ENCODE measurements around the gene MYH9.
A peak's percentile ranks its signal among the peaks of the same experiment; 100 is the strongest.

Gene MYH9

GRCh38 chr22:36238373-36239149 lies 149.2 kb downstream of the MYH9 start:
- Histone ChIP-seq H3K4me1 (ENCODE audit: control insufficient read depth in 1 of 2, insufficient read depth in 2 of 2, low read length in 2 of 2) (peaks cover 15 to 31% of the 10 kb centered on the region in 2 donors), H3K4me3 (ENCODE audit: low read depth in 1 of 2, low read length in 2 of 2) (peak overlapping the region; percentile 66 to 75), H3K27me3 (ENCODE audit: low read depth, low read length) (no peaks in the 10 kb centered on the region), H3K27ac (ENCODE audit: low read length) (peak overlapping the region; percentile 95), H3K36me3 (ENCODE audit: control insufficient read depth in 1 of 2, insufficient read depth in 2 of 2, low read length in 2 of 2) (peaks cover 0 to 6% of the 10 kb centered on the region in 2 donors), H3K9me3 (ENCODE audit: control insufficient read depth in 1 of 2, low read length in 2 of 2) (no peaks in the 10 kb centered on the region)

- peaks cover 15 to 31% of the 10 kb centered on the region in 2 donors for H3K4me1 ChIP-seq (ENCODE audit: control insufficient read depth in 1 of 2, insufficient read depth in 2 of 2, low read length in 2 of 2)
- peaks cover 3 to 9% of the 10 kb centered on the region in 2 donors for H3K36me3 ChIP-seq (ENCODE audit: control insufficient read depth in 1 of 2, insufficient read depth in 2 of 2, low read length in 2 of 2)
- H3K27me3 ChIP-seq (ENCODE audit: low read depth, low read length) = no peaks in the 10 kb centered on the region
- no peaks in the 10 kb centered on the region for H3K9me3 ChIP-seq (ENCODE audit: control insufficient read depth in 1 of 2, low read length in 2 of 2)
- peak overlapping the region; percentile 95 for H3K27ac ChIP-seq (ENCODE audit: low read length)
- peak overlapping the region; percentile 66 to 75 for H3K4me3 ChIP-seq (ENCODE audit: low read depth in 1 of 2, low read length in 2 of 2)
Observed at GRCh38 chr22:36237462-36238372, 150.1 kb downstream of the MYH9 start.

GRCh38 chr22:36236388-36237319 lies 151.1 kb downstream of the MYH9 start:
- H3K36me3 ChIP-seq (ENCODE audit: control insufficient read depth in 1 of 2, insufficient read depth in 2 of 2, low read length in 2 of 2) = peaks cover 12 to 14% of the 10 kb centered on the region in 2 donors
- H3K4me1 ChIP-seq (ENCODE audit: control insufficient read depth in 1 of 2, insufficient read depth in 2 of 2, low read length in 2 of 2) = peaks cover 15 to 31% of the 10 kb centered on the region in 2 donors

GRCh38 chr22:36235585-36235984 lies 152.2 kb downstream of the MYH9 start:
- H3K9me3 ChIP-seq (ENCODE audit: control insufficient read depth in 1 of 2, low read length in 2 of 2) = no peaks in the 10 kb centered on the region
- H3K27ac ChIP-seq (ENCODE audit: low read length) = no peak overlapping the region
- peaks cover 15 to 31% of the 10 kb centered on the region in 2 donors for H3K4me1 ChIP-seq (ENCODE audit: control insufficient read depth in 1 of 2, insufficient read depth in 2 of 2, low read length in 2 of 2)
- peak overlapping the region in 1 of 2 donors; percentile 2 for H3K4me3 ChIP-seq (ENCODE audit: low read depth in 1 of 2, low read length in 2 of 2)
- H3K27me3 ChIP-seq (ENCODE audit: low read depth, low read length) = no peaks in the 10 kb centered on the region
- H3K36me3 ChIP-seq (ENCODE audit: control insufficient read depth in 1 of 2, insufficient read depth in 2 of 2, low read length in 2 of 2) = peaks cover 21 to 24% of the 10 kb centered on the region in 2 donors

More at GRCh38 chr22:36236388-36237319, 151.1 kb downstream of the MYH9 start:
- H3K27me3 ChIP-seq (ENCODE audit: low read depth, low read length) = no peaks in the 10 kb centered on the region
- no peaks in the 10 kb centered on the region for H3K9me3 ChIP-seq (ENCODE audit: control insufficient read depth in 1 of 2, low read length in 2 of 2)
- peak overlapping the region; percentile 66 to 75 for H3K4me3 ChIP-seq (ENCODE audit: low read depth in 1 of 2, low read length in 2 of 2)
- H3K27ac ChIP-seq (ENCODE audit: low read length) = peak overlapping the region; percentile 16

- H3K36me3 ChIP-seq (ENCODE audit: control insufficient read depth in 1 of 2, insufficient read depth in 2 of 2, low read length in 2 of 2) = peaks cover 28 to 29% of the 10 kb centered on the region in 2 donors
- H3K27me3 ChIP-seq (ENCODE audit: low read depth, low read length) = no peaks in the 10 kb centered on the region
- no peak overlapping the region for H3K4me3 ChIP-seq (ENCODE audit: low read depth in 1 of 2, low read length in 2 of 2)
- no peaks in the 10 kb centered on the region for H3K9me3 ChIP-seq (ENCODE audit: control insufficient read depth in 1 of 2, low read length in 2 of 2)
- no peak overlapping the region for H3K27ac ChIP-seq (ENCODE audit: low read length)
- H3K4me1 ChIP-seq (ENCODE audit: control insufficient read depth in 1 of 2, insufficient read depth in 2 of 2, low read length in 2 of 2) = peaks cover 15 to 30% of the 10 kb centered on the region in 2 donors
Observed at GRCh38 chr22:36234919-36235318, 152.8 kb downstream of the MYH9 start.

- Histone ChIP-seq H3K4me3 (ENCODE audit: low read depth in 1 of 2, low read length in 2 of 2) (no peak overlapping the region), H3K9me3 (ENCODE audit: control insufficient read depth in 1 of 2, low read length in 2 of 2) (no peaks in the 10 kb centered on the region), H3K27me3 (ENCODE audit: low read depth, low read length) (no peaks in the 10 kb centered on the region), H3K36me3 (ENCODE audit: control insufficient read depth in 1 of 2, insufficient read depth in 2 of 2, low read length in 2 of 2) (peaks cover 32 to 34% of the 10 kb centered on the region in 2 donors), H3K4me1 (ENCODE audit: control insufficient read depth in 1 of 2, insufficient read depth in 2 of 2, low read length in 2 of 2) (peaks cover 15 to 26% of the 10 kb centered on the region in 2 donors), H3K27ac (ENCODE audit: low read length) (no peak overlapping the region)
Observed at GRCh38 chr22:36234213-36234612, 153.6 kb downstream of the MYH9 start.

DNA sequence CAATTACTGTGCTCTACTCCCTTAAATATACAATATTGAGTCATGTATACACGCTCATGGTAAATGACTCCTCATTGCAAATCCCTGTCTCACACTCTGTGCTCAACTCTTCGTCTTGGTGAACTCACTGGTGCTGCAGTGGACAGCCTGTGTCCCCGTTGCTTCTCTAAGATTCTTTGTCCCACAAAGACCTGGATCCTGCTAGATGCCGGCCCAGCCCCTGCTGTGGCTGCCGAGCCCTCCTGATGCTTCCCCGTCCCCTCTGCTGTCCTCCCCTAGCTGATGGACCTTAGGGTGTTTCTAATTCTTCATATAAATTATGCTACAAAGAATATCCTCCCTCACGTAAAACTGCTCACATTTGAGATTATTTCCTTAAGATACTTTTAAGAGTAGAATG lies 154.0 kb downstream of the MYH9 start:
- H3K9me3 ChIP-seq (ENCODE audit: control insufficient read depth in 1 of 2, low read length in 2 of 2) = no peaks in the 10 kb centered on the region
- peaks cover 15 to 26% of the 10 kb centered on the region in 2 donors for H3K4me1 ChIP-seq (ENCODE audit: control insufficient read depth in 1 of 2, insufficient read depth in 2 of 2, low read length in 2 of 2)
- H3K36me3 ChIP-seq (ENCODE audit: control insufficient read depth in 1 of 2, insufficient read depth in 2 of 2, low read length in 2 of 2) = peaks cover 32 to 38% of the 10 kb centered on the region in 2 donors
- H3K27me3 ChIP-seq (ENCODE audit: low read depth, low read length) = no peaks in the 10 kb centered on the region
- no peak overlapping the region for H3K4me3 ChIP-seq (ENCODE audit: low read depth in 1 of 2, low read length in 2 of 2)
- no peak overlapping the region for H3K27ac ChIP-seq (ENCODE audit: low read length)

GRCh38 chr22:36232715-36233401 lies 154.9 kb downstream of the MYH9 start:
- H3K4me3 ChIP-seq (ENCODE audit: low read depth in 1 of 2, low read length in 2 of 2) = no peak overlapping the region
- H3K27me3 ChIP-seq (ENCODE audit: low read depth, low read length) = no peaks in the 10 kb centered on the region
- peaks cover 37 to 47% of the 10 kb centered on the region in 2 donors for H3K36me3 ChIP-seq (ENCODE audit: control insufficient read depth in 1 of 2, insufficient read depth in 2 of 2, low read length in 2 of 2)
- H3K4me1 ChIP-seq (ENCODE audit: control insufficient read depth in 1 of 2, insufficient read depth in 2 of 2, low read length in 2 of 2) = peaks cover 12 to 18% of the 10 kb centered on the region in 2 donors
- no peak overlapping the region for H3K27ac ChIP-seq (ENCODE audit: low read length)
- H3K9me3 ChIP-seq (ENCODE audit: control insufficient read depth in 1 of 2, low read length in 2 of 2) = no peaks in the 10 kb centered on the region
